Prostate gland (tissue), 2 donors: ENCODE results near the gene CEBPZ. TPM values are rescaled to one million over a fixed set of nuclear protein-coding genes. Genes with fewer than 3 reads are reported as not detected.
A peak's percentile ranks its signal among the peaks of the same experiment; 100 is the strongest.

Experiments
- DNase-seq: peaks from one replicate; pipeline ENCODE4 v3.0.0-alpha.2; 2019; ENCODE audit warnings: low spot score
- H3K27ac ChIP-seq, 2 donors: fragments of 200-600 bp; sonication (generic); 2 replicates each; pipeline ENCODE4 v1.5.1; 2017 to 2019
- H3K27me3 ChIP-seq: fragments of 200-600 bp; sonication (generic); replicated peaks from 2 replicates; pipeline ENCODE4 v1.5.1; 2019; ENCODE audit not compliant: insufficient read depth
- H3K36me3 ChIP-seq, 2 donors: fragments of 200-600 bp; sonication (generic); 1 replicate in 1 of 2; 2 replicates in 1 of 2; pipeline versions ENCODE4 v1.5.1 to v1.8.1; 2017 to 2019
- H3K4me1 ChIP-seq: fragments of 200-600 bp; sonication (generic); replicated peaks from 2 replicates; pipeline ENCODE4 v1.5.1; 2019
- H3K4me3 ChIP-seq, 2 donors: fragments of 200-600 bp; sonication (generic); 2 replicates each; pipeline ENCODE4 v1.5.1; 2017 to 2019
- H3K9me3 ChIP-seq: fragments of 200-600 bp; sonication (generic); 2 replicates; pipeline ENCODE4 v1.5.1; 2017
- POLR2A ChIP-seq: fragments of 450-650 bp; IDR thresholded peaks from one replicate; pipeline ENCODE4 v1.6.1; 2016; ENCODE audit warnings: antibody characterized with exemption, mild to moderate bottlenecking
- POLR2AphosphoS5 ChIP-seq: sonication (generic); formaldehyde crosslinking; IDR thresholded peaks from one replicate; pipeline ENCODE4 v1.6.1; 2017; ENCODE audit warnings: antibody characterized with exemption
- WGBS: methylation state at CpG from one replicate; pipeline ENCODE4 v1.1.5; 2018; 5-methylcytosine and 5-hydroxymethylcytosine counted together
- intact Hi-C: fragments of 100-400 bp; cut with DNase I; formaldehyde crosslinking; loops from one replicate; pipeline ENCODE4 v1.14.2; 2022
- total RNA-seq, 2 donors: library from RNA; depleted of rRNA; stranded (reverse); fragments of >200 nt; gene quantifications; one replicate each; pipeline ENCODE4 v1.1.0, GENCODE V29; 2016
- TF ChIP-seq, protein P1 (sequence below), 4 experiments: fragments of 200-600 bp in 2 of 4; fragments of 450-650 bp in 2 of 4; sonication (generic) in 2 of 4; IDR thresholded peaks; 1 replicate in 3 of 4; 2 replicates in 1 of 4; pipeline ENCODE4 v1.5.1; 2016 to 2019; ENCODE audit warnings: antibody characterized with exemption in 4 of 4, mild to moderate bottlenecking in 2 of 4, moderate library complexity in 2 of 4

CEBPZ gene
- total RNA-seq, 2 donors from 2014 or later = 27.5 to 35.4 TPM

DNA sequence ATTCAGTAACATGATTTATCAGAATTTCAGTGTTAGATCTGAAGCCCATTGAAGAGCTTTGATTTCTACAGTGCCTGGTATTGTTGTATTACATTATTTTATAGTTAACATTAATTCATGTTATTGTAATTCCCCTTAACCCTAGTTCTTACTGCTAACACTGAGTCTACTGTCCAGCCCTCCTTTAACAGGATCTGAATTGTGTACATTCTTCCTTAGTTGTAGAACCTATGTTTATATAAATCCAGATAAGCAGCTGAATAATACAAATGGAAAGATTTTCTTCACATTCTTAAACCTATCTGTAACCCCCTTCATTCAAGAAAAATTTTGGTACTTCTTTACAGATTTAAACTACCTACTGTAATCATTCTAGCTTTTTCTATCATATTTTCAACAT is 14.8 kb upstream of the CEBPZ start:
- no peak overlapping the region for H3K27ac ChIP-seq
- peaks cover 0 to 3% of the 10 kb centered on the region in 2 donors for H3K36me3 ChIP-seq
- no peak overlapping the region for H3K4me3 ChIP-seq
- H3K4me1 ChIP-seq = no peaks in the 10 kb centered on the region
- no peaks in the 10 kb centered on the region for H3K27me3 ChIP-seq
- no peak for DNase-seq
- intact Hi-C loops = no loop called here
- no peaks in the 10 kb centered on the region for H3K9me3 ChIP-seq
- TF ChIP-seq POLR2A (no peak), POLR2AphosphoS5 (no peak)
- TF ChIP-seq, protein P1, sequence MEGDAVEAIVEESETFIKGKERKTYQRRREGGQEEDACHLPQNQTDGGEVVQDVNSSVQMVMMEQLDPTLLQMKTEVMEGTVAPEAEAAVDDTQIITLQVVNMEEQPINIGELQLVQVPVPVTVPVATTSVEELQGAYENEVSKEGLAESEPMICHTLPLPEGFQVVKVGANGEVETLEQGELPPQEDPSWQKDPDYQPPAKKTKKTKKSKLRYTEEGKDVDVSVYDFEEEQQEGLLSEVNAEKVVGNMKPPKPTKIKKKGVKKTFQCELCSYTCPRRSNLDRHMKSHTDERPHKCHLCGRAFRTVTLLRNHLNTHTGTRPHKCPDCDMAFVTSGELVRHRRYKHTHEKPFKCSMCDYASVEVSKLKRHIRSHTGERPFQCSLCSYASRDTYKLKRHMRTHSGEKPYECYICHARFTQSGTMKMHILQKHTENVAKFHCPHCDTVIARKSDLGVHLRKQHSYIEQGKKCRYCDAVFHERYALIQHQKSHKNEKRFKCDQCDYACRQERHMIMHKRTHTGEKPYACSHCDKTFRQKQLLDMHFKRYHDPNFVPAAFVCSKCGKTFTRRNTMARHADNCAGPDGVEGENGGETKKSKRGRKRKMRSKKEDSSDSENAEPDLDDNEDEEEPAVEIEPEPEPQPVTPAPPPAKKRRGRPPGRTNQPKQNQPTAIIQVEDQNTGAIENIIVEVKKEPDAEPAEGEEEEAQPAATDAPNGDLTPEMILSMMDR (IDR thresholded peaks at IDR 0.05) = no peak

DNA sequence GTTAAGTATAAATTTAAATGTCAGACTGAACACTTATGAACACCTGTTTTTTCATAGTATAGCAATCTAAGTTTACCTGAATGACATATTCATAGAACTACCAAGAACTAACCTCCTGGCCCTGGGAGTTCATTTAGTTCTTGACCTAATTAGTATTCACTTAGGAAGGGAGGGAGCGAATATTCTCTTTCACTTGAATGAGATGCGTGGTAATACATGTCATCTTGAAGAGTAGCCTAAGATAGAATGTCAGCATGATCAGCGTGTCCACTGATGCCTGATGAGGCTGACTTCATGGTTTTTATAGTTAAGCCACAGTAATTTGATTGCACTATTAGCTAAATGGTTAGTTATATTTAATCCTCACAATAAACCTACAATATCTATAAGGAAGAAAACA is 13.4 kb upstream of the CEBPZ start:
- Histone ChIP-seq H3K4me1 (no peaks in the 10 kb centered on the region), H3K4me3 (no peak overlapping the region), H3K36me3 (peaks cover 0 to 6% of the 10 kb centered on the region in 2 donors), H3K27me3 (no peaks in the 10 kb centered on the region), H3K9me3 (no peaks in the 10 kb centered on the region), H3K27ac (no peak overlapping the region)
- intact Hi-C loops = no loop called here
- TF ChIP-seq, protein P1 (IDR thresholded peaks at IDR 0.05) = no peak
- TF ChIP-seq POLR2AphosphoS5 (no peak), POLR2A (no peak)
- 96% methylated on average over 3 of the region's 3 CpGs for WGBS
- DNase-seq = no peak

DNA sequence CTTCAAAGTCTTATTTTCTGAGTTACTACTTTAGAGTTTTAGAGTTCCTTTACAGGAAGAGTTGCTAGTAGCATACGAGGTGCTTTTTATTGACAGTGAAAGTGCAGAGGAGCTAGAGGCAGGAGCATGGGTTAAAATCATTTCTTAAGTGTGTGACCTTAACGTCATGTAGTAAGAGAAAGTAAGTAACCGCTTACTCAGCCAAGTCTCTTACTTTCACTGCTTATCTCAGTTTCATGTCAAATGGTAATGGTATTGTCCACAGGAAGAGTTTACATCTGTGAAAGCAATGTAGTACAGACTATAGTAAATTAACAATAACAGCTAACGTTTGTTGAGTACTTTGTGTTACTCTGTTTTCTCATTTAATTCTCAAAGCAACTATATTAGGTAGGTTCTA is 12.6 kb upstream of the CEBPZ start:
- TF ChIP-seq, protein P1 (IDR thresholded peaks at IDR 0.05) = no peak
- TF ChIP-seq POLR2AphosphoS5 = no peak
- TF ChIP-seq POLR2A = no peak
- Histone ChIP-seq H3K9me3 (no peaks in the 10 kb centered on the region), H3K4me1 (no peaks in the 10 kb centered on the region), H3K36me3 (peaks cover 0 to 6% of the 10 kb centered on the region in 2 donors), H3K4me3 (no peak overlapping the region), H3K27me3 (no peaks in the 10 kb centered on the region), H3K27ac (no peak overlapping the region)
- intact Hi-C loops = no loop called here
- no peak for DNase-seq
- 61% methylated on average over 4 of the region's 4 CpGs for WGBS

DNA sequence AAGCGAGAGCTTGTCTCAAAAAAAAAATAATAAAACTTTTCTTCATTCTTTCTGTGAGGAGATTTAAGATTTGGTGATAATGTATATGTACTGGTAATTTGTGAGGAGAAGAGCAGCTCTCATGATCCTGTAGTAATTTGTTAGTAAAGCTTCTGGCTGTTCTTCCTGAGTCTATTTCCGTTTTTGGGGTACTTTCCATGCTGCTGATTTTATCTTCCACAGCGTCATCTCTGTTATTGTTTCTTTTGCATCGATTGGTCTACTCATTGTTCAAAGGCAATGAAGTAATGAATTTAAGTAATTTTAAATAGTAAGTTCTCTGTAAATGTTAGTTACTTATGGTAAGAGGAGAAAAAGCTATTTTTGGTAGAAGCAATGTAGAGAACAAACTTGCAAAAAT is 12.0 kb upstream of the CEBPZ start:
- H3K36me3 ChIP-seq = peaks cover 0 to 6% of the 10 kb centered on the region in 2 donors
- no peaks in the 10 kb centered on the region for H3K4me1 ChIP-seq
- 89% methylated on average over 4 of the region's 4 CpGs for WGBS
- H3K27ac ChIP-seq = no peak overlapping the region
- TF ChIP-seq POLR2A (no peak), POLR2AphosphoS5 (no peak)
- TF ChIP-seq, protein P1 (IDR thresholded peaks at IDR 0.05) = no peak
- DNase-seq = no peak
- no peak overlapping the region for H3K4me3 ChIP-seq
- intact Hi-C loops = no loop called here
- no peaks in the 10 kb centered on the region for H3K9me3 ChIP-seq
- no peaks in the 10 kb centered on the region for H3K27me3 ChIP-seq

DNA sequence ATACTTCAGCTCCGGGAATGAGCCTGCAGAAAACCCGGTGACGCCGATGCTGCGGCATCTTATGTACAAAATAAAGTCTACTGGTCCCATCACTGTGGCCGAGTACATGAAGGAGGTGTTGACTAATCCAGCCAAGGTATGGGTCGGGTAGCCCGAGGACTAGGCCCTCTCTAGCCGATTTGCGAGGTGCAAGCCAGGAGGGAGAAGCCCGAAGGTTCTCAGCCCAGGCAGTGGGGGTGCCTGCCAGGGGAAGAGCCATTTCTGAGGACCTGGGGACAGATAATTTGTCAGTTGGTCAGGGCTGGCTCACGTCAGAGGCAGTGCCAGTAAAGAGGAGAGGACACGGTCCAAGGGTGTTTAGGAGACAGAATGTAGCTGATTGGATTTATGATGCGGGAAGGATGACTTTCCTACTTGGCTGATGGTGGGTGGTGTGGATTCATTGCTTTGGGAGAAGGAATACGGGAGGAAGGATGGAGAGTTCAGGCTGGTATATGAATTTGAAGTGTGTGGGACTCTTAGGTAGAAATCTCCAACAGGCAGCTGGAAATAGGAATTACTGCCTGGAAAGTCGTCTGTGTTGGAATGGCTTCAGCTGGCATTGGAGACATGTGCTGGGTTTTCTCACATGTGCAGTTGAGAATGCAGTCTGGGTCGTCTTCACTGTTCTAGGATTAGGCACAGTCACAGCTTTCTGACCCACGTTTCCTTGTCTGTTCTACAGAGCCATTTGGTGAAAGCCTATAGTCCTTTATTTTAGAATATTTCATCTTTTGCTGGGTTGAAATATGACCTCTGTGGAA is 936 bp upstream of the CEBPZ start:
- Histone ChIP-seq H3K27me3 (no peaks in the 10 kb centered on the region), H3K36me3 (peaks cover 0 to 2% of the 10 kb centered on the region in 2 donors), H3K4me3 (peak overlapping the region; percentile 66 to 67), H3K4me1 (no peaks in the 10 kb centered on the region), H3K9me3 (no peaks in the 10 kb centered on the region), H3K27ac (peak overlapping the region; percentile 87 to 89)
- no peak for TF ChIP-seq POLR2AphosphoS5
- no peak for TF ChIP-seq POLR2A
- TF ChIP-seq, protein P1 (IDR thresholded peaks at IDR 0.05) = no peak
- intact Hi-C loops = loop anchor here (5.0 kb wide), 1 partner anchor 75 kb away; the partner anchor contains the start of gene EIF2AK2
- 9% methylated on average over 18 of the region's 18 CpGs for WGBS
- DNase-seq = no peak
